HEK293 (cell line): ENCODE data around the gene CAPN10.

Experiments used
- ZNF311 ChIP-seq: fragments of 450-650 bp; formaldehyde crosslinking; IDR thresholded peaks from 2 replicates; pipeline ENCODE4 v1.5.1; 2017; ENCODE audit warnings: missing biosample characterization, missing genetic modification characterization, borderline replicate concordance
- TF ChIP-seq, protein P1 (sequence below): fragments of 450-650 bp; formaldehyde crosslinking; IDR thresholded peaks from 2 replicates; pipeline ENCODE4 v1.5.1; 2016; ENCODE audit warnings: missing biosample characterization, missing genetic modification characterization

DNA sequence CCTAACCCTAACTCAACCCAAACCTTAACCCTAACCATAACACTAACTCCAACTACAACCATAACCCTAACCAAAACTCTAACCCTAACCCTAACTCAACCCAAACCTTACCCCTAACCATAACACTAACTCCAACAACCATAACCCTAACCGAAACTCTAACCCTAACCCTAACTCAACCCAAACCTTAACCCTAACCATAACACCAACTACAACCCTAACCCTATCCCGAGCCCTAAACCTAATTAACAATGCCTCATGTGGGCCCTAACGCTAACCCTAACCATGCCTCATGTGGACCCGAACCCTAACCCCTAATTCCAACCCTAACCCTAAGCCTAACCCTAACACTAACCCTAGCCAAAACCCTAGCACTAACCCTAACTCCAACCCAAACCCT, 27.2 kb downstream of the CAPN10 start:
- TF ChIP-seq, protein P1, sequence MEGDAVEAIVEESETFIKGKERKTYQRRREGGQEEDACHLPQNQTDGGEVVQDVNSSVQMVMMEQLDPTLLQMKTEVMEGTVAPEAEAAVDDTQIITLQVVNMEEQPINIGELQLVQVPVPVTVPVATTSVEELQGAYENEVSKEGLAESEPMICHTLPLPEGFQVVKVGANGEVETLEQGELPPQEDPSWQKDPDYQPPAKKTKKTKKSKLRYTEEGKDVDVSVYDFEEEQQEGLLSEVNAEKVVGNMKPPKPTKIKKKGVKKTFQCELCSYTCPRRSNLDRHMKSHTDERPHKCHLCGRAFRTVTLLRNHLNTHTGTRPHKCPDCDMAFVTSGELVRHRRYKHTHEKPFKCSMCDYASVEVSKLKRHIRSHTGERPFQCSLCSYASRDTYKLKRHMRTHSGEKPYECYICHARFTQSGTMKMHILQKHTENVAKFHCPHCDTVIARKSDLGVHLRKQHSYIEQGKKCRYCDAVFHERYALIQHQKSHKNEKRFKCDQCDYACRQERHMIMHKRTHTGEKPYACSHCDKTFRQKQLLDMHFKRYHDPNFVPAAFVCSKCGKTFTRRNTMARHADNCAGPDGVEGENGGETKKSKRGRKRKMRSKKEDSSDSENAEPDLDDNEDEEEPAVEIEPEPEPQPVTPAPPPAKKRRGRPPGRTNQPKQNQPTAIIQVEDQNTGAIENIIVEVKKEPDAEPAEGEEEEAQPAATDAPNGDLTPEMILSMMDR (tag by site-specific recombination) = no peak
- no peak for TF ChIP-seq ZNF311
